ENCODE measurements around the gene NKX1-1.

DNA sequence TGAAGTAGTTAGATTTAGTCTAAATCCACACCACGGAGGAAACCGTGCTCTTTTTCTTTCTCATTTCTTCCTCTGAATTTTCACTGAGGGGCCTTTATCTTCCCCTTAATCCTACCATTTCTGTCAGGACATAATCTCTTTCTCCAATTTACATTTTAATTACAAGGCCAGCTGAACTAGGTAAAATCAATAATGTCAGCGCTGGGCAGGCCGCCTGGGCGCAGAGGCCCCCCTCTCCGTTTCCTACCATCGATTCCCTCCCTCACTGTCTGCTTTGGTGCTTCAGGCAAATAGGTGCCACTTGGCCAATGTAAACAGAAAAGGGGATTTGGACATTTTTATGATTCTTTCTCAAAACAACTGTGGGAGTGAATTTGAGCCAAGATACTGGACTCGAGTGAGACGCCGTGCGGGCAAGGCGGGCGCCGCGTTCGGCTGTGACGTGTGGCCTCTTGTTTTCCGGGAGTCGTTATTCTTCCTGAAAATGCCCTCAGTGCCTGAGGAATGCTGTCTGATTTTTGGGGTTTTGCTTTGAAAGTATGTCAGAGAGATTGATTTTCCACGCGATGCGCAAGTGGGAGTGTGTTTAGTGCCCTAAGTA, 36.7 kb downstream of the NKX1-1 start:
- TF ChIP-seq EZH2 (IDR thresholded peaks at IDR 0.05; ENCODE audit: low read depth), result no peak
- TF ChIP-seq CTCF (conservative IDR thresholded peaks at IDR 0.05), result no peak
